NCI-H2029 (cell line): ENCODE measurements around the gene USP33.
"Not testable (repeated sequence)": the region's sequence is repeated elsewhere in the genome, so short reads cannot be mapped to it uniquely, and the experiment has no call there.

Experiments
- DNase-seq: peaks from one replicate; lab custom pipeline; 2025; lab: John Stamatoyannopoulos, UW

The USP33 gene

GRCh38 chr1:77759071-77760028 lies at the start of gene USP33:
USP33 (minus strand) TSS chr1:77759852; CDS start chr1:77741697, 18,155 bp downstream.
- DNase-seq: peak; percentile 81

- no peak for DNase-seq
These were observed 43.7 kb upstream of the USP33 start for GRCh38 chr1:77803371-77803770.

GRCh38 chr1:77802026-77802425 lies 42.4 kb upstream of the USP33 start:
- DNase-seq: no peak

- DNase-seq: no peak
These were observed 38.3 kb upstream of the USP33 start for GRCh38 chr1:77797991-77798390.

- DNase-seq: no peak
These were observed 37.2 kb upstream of the USP33 start for GRCh38 chr1:77796695-77797405.

- no peak for DNase-seq
These were observed 34.9 kb upstream of the USP33 start for GRCh38 chr1:77794550-77794949.

GRCh38 chr1:77786093-77786741 lies 26.6 kb upstream of the USP33 start:
- not testable (repeated sequence) for DNase-seq

GRCh38 chr1:77783141-77783540 lies 23.5 kb upstream of the USP33 start:
- DNase-seq: no peak

GRCh38 chr1:77781683-77782082 lies 22.0 kb upstream of the USP33 start:
- DNase-seq: no peak

- peak; percentile 96 for DNase-seq
These were observed 20.1 kb upstream of the USP33 start, which contains the start of gene MIGA1 for GRCh38 chr1:77779529-77780281. MIGA1 (plus strand) TSS chr1:77779649; CDS start chr1:77783253, 3,604 bp downstream.

GRCh38 chr1:77776007-77776700 lies 16.5 kb upstream of the USP33 start:
- no peak for DNase-seq

GRCh38 chr1:77768006-77768405 lies 8.4 kb upstream of the USP33 start:
- DNase-seq: no peak

GRCh38 chr1:77762072-77762476 lies 2.4 kb upstream of the USP33 start:
- no peak for DNase-seq

GRCh38 chr1:77757603-77758002 lies 2.0 kb downstream of the USP33 start:
- DNase-seq: no peak

GRCh38 chr1:77757066-77757584 lies 2.5 kb downstream of the USP33 start:
- no peak for DNase-seq

GRCh38 chr1:77756052-77756754 lies 3.4 kb downstream of the USP33 start:
- DNase-seq: no peak

GRCh38 chr1:77749489-77749888 lies 10.2 kb downstream of the USP33 start:
- not testable (repeated sequence) for DNase-seq

- DNase-seq: no peak
These were observed 15.1 kb downstream of the USP33 start for GRCh38 chr1:77744576-77744975.

GRCh38 chr1:77742011-77742555 lies 17.6 kb downstream of the USP33 start:
- no peak for DNase-seq

- no peak for DNase-seq
These were observed 18.3 kb downstream of the USP33 start for GRCh38 chr1:77741316-77741715.
